Nephron (organoid): ENCODE results near the gene TFIP11.

Experiments
- H3K27ac Mint-ChIP-seq, 3 experiments: 2 replicates each; pipeline ENCODE4 v1.8.0; 2020; ENCODE audit warnings: mixed read lengths in 3 of 3, mild to moderate bottlenecking in 2 of 3, moderate library complexity in 1 of 3
- H3K27me3 Mint-ChIP-seq: 2 replicates; pipeline ENCODE4 v1.8.0; 2021; ENCODE audit warnings: low read depth, mild to moderate bottlenecking, moderate library complexity, mixed read lengths
- H3K36me3 Mint-ChIP-seq: 2 replicates; pipeline ENCODE4 v1.8.0; 2020; ENCODE audit warnings: low read depth, mixed read lengths
- H3K4me1 Mint-ChIP-seq: 2 replicates; pipeline ENCODE4 v1.8.0; 2020; ENCODE audit warnings: mixed read lengths
- H3K4me3 Mint-ChIP-seq, 3 experiments: 2 replicates each; pipeline ENCODE4 v1.8.0; 2020; ENCODE audit warnings: mild to moderate bottlenecking in 3 of 3, mixed read lengths in 3 of 3, moderate library complexity in 2 of 3
- H3K9me3 Mint-ChIP-seq: 2 replicates; pipeline ENCODE4 v1.8.0; 2020; ENCODE audit warnings: mixed read lengths
- TF ChIP-seq, protein P1 (sequence below), 3 experiments: fragments of 200-600 bp; sonication (generic); IDR thresholded peaks; one replicate each; pipeline ENCODE4 v1.5.0; 2021; ENCODE audit warnings: antibody characterized with exemption in 3 of 3; ENCODE audit not compliant: unreplicated experiment in 3 of 3

Gene TFIP11

GRCh38 chr22:26555478-26555877 lies 43.2 kb upstream of the TFIP11 start:
- Mint-ChIP-seq H3K4me1 (peaks cover 22% of the 10 kb centered on the region), H3K36me3 (no peaks in the 10 kb centered on the region), H3K27ac (peak overlapping the region in 1 of 3 experiments; percentile 15), H3K27me3 (peaks cover 4% of the 10 kb centered on the region), H3K4me3 (no peak overlapping the region), H3K9me3 (no peaks in the 10 kb centered on the region)
- TF ChIP-seq, protein P1, sequence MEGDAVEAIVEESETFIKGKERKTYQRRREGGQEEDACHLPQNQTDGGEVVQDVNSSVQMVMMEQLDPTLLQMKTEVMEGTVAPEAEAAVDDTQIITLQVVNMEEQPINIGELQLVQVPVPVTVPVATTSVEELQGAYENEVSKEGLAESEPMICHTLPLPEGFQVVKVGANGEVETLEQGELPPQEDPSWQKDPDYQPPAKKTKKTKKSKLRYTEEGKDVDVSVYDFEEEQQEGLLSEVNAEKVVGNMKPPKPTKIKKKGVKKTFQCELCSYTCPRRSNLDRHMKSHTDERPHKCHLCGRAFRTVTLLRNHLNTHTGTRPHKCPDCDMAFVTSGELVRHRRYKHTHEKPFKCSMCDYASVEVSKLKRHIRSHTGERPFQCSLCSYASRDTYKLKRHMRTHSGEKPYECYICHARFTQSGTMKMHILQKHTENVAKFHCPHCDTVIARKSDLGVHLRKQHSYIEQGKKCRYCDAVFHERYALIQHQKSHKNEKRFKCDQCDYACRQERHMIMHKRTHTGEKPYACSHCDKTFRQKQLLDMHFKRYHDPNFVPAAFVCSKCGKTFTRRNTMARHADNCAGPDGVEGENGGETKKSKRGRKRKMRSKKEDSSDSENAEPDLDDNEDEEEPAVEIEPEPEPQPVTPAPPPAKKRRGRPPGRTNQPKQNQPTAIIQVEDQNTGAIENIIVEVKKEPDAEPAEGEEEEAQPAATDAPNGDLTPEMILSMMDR (IDR thresholded peaks at IDR 0.05; ENCODE audit: unreplicated experiment in 3 of 3): no peak

DNA sequence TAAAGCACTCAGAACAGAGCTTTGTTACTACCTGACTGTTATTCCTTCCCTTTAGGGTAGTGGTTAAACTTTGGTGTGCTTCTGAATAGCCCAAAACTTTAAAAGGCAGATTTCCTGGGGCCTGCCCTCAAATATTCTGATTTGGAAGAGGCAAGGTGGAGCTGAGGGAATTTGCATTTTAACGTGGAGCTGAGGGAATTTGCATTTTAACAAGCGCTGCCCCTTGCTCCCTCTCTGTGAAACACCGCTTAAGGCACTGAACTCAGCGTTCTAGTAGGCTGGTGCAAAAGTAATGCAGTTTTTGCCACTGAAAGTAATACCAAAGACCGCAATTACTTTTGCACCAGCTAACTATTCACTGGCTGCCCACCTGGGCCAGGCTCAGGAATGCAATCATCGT lies 42.7 kb upstream of the TFIP11 start:
- Mint-ChIP-seq H3K4me1 (peaks cover 28% of the 10 kb centered on the region), H3K27ac (peak overlapping the region in 1 of 3 experiments; percentile 14), H3K9me3 (no peaks in the 10 kb centered on the region), H3K4me3 (no peak overlapping the region), H3K36me3 (no peaks in the 10 kb centered on the region), H3K27me3 (peaks cover 4% of the 10 kb centered on the region)
- TF ChIP-seq, protein P1 (IDR thresholded peaks at IDR 0.05; ENCODE audit: unreplicated experiment in 3 of 3): no peak

DNA sequence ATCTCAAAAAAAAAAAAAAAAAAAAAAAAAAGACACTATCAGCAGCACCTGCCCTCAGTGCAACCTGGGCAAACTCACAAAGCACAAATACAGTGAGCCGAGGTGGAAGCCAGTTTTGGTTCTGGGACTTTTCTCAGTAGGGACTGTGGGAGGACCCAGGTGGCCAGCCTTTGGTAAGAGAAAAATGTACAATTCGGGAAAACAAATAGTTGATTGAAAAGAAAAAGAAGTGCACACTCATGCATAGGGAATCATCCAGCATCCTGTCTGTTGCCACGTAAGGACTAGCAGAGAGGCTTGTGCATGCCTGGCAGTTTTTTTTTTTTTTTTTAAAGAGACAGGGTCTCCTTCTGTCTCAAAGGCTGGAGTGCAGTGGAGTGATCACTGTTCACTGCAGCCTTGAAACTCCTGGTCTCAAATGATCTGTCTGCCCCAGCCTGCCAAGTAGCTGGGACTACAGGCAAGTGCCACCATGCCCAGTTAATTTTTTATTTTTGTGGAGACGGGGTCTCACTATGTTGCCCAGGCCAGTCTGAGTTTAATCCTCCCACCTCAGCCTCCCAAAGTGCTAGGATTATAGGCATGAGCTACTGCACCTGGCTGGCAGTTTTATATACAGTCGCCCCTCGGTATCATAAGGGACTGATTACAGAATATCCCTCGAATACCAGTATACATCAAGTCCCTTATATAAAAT lies 40.9 kb upstream of the TFIP11 start:
- Mint-ChIP-seq H3K27ac (no peak overlapping the region), H3K27me3 (peaks cover 4% of the 10 kb centered on the region), H3K4me3 (no peak overlapping the region), H3K9me3 (no peaks in the 10 kb centered on the region), H3K4me1 (peaks cover 20% of the 10 kb centered on the region), H3K36me3 (no peaks in the 10 kb centered on the region)
- TF ChIP-seq, protein P1 (IDR thresholded peaks at IDR 0.05; ENCODE audit: unreplicated experiment in 3 of 3): no peak

DNA sequence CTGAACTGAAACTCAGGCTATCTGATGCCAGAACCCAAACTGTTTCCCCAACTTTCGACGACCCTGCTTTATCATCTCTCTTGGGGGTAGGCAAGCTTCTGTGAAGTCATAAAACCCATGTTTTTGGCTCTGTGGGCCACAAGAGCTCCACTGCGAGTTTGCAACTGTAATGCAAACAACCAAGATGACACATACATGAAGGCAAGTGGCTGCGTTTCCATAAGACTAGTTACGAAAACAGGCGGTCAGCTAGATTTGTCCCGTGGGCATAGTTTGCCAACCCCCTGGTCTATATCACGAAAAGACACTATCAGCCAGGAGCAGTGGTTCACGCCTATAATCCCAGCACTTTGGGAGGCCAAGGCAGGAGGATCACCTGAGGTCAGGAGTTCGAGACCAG lies 40.2 kb upstream of the TFIP11 start:
- H3K4me3 Mint-ChIP-seq: no peak overlapping the region
- TF ChIP-seq, protein P1 (IDR thresholded peaks at IDR 0.05; ENCODE audit: unreplicated experiment in 3 of 3): no peak
- H3K27me3 Mint-ChIP-seq: peaks cover 4% of the 10 kb centered on the region
- H3K4me1 Mint-ChIP-seq: peaks cover 18% of the 10 kb centered on the region
- H3K9me3 Mint-ChIP-seq: no peaks in the 10 kb centered on the region
- H3K27ac Mint-ChIP-seq: no peak overlapping the region
- no peaks in the 10 kb centered on the region for H3K36me3 Mint-ChIP-seq

DNA sequence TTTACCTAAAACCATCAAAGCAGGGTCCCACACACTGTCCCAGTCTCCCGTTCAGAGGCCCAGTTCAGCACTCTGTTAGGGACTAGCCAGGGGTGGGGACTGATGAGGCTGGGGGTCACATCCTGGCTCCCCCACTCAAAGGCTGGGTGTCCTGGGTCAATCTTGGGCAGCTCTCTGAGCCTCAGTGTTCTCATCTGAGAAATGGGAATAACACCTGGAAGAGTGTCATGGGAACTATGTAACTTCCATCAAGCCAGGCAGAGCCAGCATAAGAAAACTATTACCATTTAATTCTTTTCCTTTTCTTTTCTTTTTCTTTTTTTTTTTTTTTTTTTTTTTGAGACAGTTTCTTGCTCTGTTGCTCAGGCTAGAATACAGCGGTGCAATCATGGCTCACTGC lies 39.3 kb upstream of the TFIP11 start:
- Mint-ChIP-seq H3K4me1 (peaks cover 10% of the 10 kb centered on the region), H3K36me3 (no peaks in the 10 kb centered on the region), H3K4me3 (no peak overlapping the region), H3K27ac (no peak overlapping the region), H3K9me3 (no peaks in the 10 kb centered on the region), H3K27me3 (peaks cover 1% of the 10 kb centered on the region)
- TF ChIP-seq, protein P1 (IDR thresholded peaks at IDR 0.05; ENCODE audit: unreplicated experiment in 3 of 3): no peak

GRCh38 chr22:26550498-26551033 lies 38.3 kb upstream of the TFIP11 start:
- Mint-ChIP-seq H3K27me3 (no peaks in the 10 kb centered on the region), H3K9me3 (no peaks in the 10 kb centered on the region), H3K36me3 (no peaks in the 10 kb centered on the region), H3K4me1 (peaks cover 9% of the 10 kb centered on the region), H3K27ac (peak overlapping the region in 2 of 3 experiments; percentile 8 to 20), H3K4me3 (no peak overlapping the region)
- TF ChIP-seq, protein P1 (IDR thresholded peaks at IDR 0.05; ENCODE audit: unreplicated experiment in 3 of 3): no peak
